ENCODE measurements around the gene PLSCR4.
"Not testable (repeated sequence)": the region's sequence is repeated elsewhere in the genome, so short reads cannot be mapped to it uniquely, and the experiment has no call there.

Gene PLSCR4

GRCh38 chr3:146246526-146246925 lies 4.4 kb downstream of the PLSCR4 start:
- DNase-seq = no peak

- no peak for DNase-seq
These were observed 7.3 kb downstream of the PLSCR4 start for GRCh38 chr3:146243559-146243958.

DNA sequence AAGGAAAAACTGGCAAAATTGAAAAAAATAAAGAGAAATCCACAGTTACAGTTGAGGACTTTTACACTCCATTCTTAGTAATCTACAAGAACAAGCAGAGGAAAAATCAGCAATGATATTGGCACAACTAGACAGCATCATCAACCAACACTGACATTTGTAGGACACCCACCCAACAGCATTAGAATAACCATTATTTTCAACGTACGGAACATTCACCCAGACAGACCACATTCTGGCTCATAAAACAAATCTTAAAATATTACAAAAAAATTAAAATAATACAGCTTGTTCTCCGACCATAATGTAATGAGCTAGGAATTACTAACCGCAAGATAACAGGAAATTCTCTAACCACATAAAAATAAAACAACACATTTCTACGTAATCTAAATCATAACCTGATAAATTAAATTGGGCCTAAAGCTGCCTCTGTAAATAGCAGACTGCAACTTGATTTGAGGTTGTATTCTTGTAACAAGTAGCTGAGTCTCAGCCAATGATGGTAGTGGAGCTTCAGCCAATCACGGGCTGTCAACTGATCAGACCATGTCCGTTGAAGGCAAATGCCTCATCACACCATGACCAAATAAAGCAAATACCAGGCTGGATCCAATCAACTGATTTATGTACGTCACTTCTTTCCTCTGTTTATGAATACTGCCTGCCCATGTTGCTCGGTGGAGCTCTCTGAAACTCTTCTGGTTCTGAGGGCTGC lies 9.2 kb downstream of the PLSCR4 start:
- DNase-seq = no peak

- DNase-seq = no peak
These were observed 17.4 kb downstream of the PLSCR4 start for GRCh38 chr3:146233487-146233886.

- DNase-seq = no peak
These were observed 23.4 kb downstream of the PLSCR4 start for GRCh38 chr3:146227486-146227885.

- DNase-seq = no peak
These were observed 24.0 kb downstream of the PLSCR4 start for GRCh38 chr3:146226881-146227280.

- DNase-seq = not testable (repeated sequence)
These were observed 25.4 kb downstream of the PLSCR4 start for GRCh38 chr3:146225458-146225857.

DNA sequence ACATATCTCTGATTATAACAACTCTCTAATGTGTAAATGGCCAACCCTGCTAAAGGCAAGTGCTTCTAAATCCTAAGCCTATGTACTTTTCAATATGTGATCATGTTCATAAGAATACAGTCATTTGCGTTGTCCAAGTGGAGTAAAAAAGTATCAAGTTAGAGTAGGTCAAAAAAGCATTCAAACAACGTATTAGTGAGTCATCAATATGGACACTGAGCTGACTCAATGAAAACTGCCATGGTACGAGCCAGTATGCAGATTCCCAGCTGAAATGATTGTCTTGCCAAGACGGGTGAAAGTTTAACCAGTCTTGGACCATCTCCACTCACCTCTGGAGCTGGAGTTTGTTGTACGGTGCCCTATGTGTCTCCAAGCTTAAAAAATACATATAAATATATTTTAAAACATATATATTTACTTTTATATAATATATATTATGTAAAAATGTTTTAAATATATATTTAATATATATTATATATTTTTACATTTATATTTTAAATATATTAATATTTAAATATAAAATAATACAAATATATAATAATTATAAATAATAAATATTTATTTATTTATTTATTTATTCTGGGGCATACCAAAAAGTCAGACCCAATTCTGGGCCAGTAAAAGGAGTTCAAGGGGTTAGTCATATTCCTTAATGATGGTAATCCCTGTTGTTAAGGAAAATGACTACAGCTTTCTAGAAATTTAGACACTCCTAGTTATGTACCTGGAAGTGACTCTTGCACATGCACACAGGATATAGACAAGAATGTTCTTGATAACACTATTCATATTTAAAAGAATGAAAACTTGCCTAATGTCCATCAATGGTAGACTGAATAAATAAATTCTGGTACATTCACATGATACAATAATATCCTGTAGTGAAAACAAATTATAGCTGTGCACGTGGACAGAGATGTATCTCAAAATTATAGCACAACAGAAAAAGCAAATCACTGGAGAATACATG lies 27.2 kb downstream of the PLSCR4 start:
- no peak for DNase-seq

- no peak for DNase-seq
These were observed 28.5 kb downstream of the PLSCR4 start for GRCh38 chr3:146222204-146223046.

DNA sequence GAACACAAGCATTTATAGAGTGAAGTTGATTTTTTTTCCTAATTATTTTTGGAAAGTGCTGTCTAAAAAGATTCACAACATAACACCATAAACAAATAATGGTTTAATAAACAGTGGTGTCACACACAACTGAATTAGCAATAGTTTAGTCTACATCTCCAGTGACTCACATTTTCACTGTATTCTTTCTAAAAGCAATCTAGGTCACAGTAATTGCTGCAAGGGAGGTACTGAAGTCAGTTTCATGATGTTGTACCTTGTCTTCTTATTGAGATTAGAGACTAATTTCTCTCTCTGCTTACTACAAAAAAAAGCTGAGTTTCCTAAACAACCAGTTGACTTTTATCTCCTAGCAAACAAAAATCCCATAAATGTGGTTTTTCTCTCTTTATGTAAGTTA lies 29.6 kb downstream of the PLSCR4 start:
- DNase-seq = no peak

DNA sequence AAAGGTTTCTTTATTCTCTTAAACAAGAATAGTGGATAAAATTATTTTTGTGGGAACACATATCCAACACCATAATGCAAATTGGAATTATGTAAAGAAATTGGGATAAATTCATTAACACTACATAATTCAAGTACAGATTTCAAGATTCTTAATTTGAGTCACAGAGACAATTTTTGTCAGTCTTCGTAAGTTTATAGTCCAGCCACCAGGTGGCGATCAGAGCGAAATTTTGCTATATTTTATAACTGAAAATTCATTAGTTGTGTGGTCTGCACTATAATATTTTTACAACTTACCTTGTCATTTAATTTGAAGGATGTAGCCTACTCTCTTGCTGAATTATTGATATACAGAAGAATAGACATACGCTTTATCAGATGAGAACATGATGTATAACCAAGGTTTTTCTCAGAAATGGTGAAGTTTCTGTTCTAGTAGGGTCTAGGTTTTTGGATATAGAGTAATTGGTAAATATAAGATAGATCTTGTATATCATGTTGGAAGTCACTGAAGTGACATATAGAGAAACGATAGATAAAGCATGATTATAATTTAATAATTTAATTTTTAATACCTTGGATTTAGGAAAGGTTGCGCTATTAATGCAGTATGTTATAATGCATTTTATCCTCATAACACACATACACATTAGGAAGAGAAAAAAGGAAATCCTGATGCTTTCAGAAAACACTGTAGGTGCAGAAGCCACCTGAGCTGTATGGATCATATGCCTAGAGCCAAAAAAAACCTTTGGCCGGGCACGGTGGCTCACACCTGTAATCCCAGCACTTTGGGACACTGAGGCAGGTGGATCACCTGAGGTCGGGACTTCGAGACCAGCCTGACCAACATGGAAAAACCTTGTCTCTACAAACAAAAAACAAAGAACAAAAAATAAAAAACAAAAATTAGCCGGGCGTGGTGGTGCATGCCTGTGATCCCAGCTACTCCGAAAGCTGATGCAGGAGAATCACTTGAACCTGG lies 31.7 kb downstream of the PLSCR4 start:
- no peak for DNase-seq

GRCh38 chr3:146217324-146217723 lies 33.6 kb downstream of the PLSCR4 start:
- no peak for DNase-seq

GRCh38 chr3:146214493-146214892 lies 36.4 kb downstream of the PLSCR4 start:
- DNase-seq = no peak

DNA sequence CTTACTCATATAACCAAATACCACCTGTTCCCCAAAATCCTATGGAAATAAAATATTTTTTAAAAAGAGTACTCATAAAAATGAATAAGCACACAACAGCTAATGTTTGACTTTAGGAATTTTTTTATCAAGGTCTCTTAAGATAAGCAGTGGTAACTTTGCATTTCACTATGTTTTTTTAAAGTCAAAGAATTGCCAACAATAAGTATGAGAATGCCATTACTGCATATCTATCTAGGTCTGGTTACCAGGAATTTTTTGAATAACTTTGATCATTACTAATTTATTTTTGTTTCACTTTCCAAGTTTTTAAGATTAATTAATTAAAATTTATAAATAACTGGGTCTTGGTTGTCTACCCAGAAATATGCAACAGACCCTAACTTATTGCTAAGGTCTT lies 41.5 kb downstream of the PLSCR4 start:
- DNase-seq = no peak

DNA sequence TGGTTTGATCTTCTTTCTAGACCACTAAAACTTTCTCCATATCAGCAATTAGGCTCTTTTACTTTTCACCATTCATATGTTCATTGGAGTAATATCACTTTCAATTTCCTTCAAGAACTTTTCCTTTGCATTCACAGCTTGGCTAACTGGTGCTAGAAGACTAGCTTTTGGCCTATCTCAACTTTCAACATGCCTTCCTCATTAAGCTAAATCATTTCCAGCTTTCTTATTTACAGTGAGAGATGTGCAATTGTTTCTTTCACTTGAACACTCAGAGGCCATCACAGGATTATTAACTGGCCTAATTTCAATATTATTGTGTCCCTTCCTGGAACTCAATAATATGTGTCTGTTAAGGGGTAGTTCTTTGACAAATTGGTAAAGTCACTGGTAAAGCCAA lies 47.1 kb downstream of the PLSCR4 start:
- no peak for DNase-seq

DNA sequence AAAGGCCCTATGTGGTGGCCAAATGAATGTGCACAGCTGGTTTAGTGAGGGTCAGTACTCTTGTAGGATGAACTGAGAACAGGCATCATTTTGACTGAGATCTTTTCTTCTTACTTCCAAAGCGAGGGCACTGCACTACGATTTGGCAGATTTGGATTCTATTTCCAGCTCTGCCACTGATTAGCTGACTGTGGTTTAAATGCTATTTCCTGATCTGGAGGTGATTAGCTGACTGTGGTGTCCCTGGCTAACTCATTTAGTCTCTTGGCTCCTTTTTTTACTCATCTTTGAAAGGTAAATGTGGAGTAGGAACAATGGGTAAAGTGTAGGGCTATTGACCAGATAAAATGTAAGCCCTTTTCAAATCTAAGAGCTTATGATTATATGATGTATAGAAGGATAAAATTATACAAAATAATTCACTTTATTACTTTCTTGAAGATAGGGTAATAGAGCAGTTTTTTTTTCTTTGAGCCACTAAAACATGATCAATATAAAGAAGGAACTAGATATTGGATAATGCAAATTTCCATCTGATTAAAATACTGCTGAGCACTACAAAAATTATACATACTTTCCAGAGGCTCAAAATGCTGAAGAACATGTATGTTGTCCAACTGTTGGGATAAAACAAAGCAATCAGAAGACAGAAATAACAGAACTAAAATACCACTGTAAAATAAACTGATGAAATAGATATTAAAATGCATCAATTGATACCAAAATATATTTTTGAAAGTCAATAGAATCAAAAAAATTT lies 50.3 kb downstream of the PLSCR4 start:
- DNase-seq = no peak

- no peak for DNase-seq
These were observed 51.1 kb downstream of the PLSCR4 start for GRCh38 chr3:146199762-146200161.

DNA sequence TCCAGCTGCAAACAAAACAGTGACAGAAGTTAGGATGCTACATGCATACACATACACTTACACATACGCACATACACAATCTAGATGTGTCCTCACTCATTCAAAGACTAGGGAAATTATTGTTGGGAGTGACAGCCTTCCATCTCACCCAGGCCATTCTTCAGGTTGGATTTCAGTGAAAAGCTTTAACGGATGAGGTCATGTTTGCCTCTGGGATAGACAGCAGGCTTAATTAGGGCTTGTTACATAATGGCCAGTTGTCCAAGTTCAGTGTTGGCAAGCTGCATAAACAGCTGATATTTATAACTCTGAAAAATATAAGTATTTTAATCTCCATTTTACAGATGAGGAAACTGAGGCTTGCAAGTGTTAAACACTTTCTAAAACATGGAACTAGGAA lies 54.1 kb downstream of the PLSCR4 start:
- no peak for DNase-seq

DNA sequence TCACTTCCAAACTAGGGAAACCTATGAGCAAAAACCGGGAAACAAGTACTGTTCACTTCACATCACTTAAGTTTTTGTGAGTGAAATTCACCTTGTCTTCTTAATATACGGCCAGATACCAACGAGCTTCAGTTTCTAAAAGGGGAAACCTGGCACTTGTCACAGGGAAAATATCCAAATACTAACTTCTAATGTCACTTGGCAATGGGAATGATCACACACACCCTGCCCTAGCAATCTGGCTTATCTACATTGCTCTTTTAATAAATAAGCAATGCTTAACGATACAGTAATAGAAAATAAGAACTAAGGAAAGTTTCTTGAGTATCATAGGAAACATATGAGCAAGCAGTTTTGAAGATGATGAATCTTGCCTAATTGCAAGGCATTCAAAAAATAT lies 55.3 kb downstream of the PLSCR4 start:
- DNase-seq = no peak

DNA sequence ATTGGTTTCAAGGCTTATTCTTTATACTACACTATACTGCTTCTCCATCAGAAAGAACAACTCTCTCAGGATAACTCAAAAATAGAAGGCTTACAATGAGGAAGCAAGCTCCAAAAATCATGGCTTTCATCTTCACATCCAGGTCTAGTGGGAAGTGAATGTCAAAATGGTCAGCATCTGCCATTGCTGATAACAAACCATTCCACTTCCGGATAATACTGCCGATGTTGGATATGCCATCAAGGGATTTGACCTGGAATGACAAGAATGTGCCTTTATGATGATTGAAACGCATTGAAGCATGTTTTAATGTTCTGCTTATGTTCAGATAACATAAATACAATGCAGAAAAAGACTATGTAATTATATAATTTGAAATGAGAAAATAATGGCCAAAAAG lies 55.9 kb downstream of the PLSCR4 start:
- no peak for DNase-seq

GRCh38 chr3:146191051-146191450 lies 59.9 kb downstream of the PLSCR4 start:
- DNase-seq = no peak

All from SIG-M5 (cell line).